HCT116 (cell line): Measurements from ENCODE around the gene FMO5. TPM values are rescaled to one million over a fixed set of nuclear protein-coding genes. Genes with fewer than 3 reads are reported as not detected.

Experiments
- ATAC-seq: fragments of 200-7000 bp; cut with Tn5 transposase; 2 replicates; pipeline ENCODE4 v1.9.1; 2020; ENCODE audit warnings: mild to moderate bottlenecking, moderate library complexity
- BruUV-seq: library from RNA; stranded (reverse); fragments of 400-500 nt; replicated peaks from 2 replicates; lab custom pipeline; 2021; lab: Mats Ljungman, UMichigan
- CTCF ChIA-PET: fragments of 300-600 bp; sonication (Branson Sonifier 250); formaldehyde crosslinking; loops from one replicate; lab custom pipeline; 2021; ENCODE audit warnings: antibody characterized with exemption; lab: Charles Lee
- POLR2A ChIA-PET: fragments of 300-600, 350-600 bp; sonication (Branson Sonifier 250); formaldehyde crosslinking; loops from one replicate; lab custom pipeline; 2021; ENCODE audit warnings: antibody characterized with exemption; lab: Charles Lee
- RAD21 ChIA-PET, 2 experiments: fragments of 300-600 bp; sonication (Branson Sonifier 250); formaldehyde crosslinking; loops; one replicate each; lab custom pipeline; 2023; ENCODE audit warnings: low total read pairs in 2 of 2; ENCODE audit not compliant: uncharacterized antibody in 2 of 2, unreplicated experiment in 2 of 2, low non-redundant PET in 1 of 2; lab: Charles Lee
- DNase-seq: peaks from one replicate; pipeline ENCODE4 v3.0.0-alpha.2; 2010; ENCODE audit warnings: low read depth, low spot score
- H2AFZ ChIP-seq: fragments of 200-600 bp; shearing (Covaris generic), sonication (generic); 2 replicates; pipeline ENCODE4 v1.6.1; 2017; ENCODE audit warnings: low read depth, mixed run types, mixed read lengths, antibody characterized with exemption, low read length; ENCODE audit not compliant: poor library complexity, severe bottlenecking
- H3K27ac ChIP-seq: 2 replicates; pipeline ENCODE4 v1.5.1; 2012; ENCODE audit warnings: low read depth, low read length
- H3K27me3 ChIP-seq: fragments of 200-600 bp; sonication (generic); 2 replicates; pipeline ENCODE4 v1.6.1; 2016; ENCODE audit warnings: mixed run types, low read length, mixed read lengths; ENCODE audit not compliant: insufficient read depth
- H3K36me3 ChIP-seq, 2 experiments: fragments of 200-500 bp in 1 of 2; fragments of 200-600 bp in 1 of 2; sonication (Bioruptor generic) in 1 of 2; sonication (generic) in 1 of 2; 2 replicates each; pipeline versions ENCODE4 v1.5.1 to v1.6.1; 2014 to 2016; ENCODE audit warnings: low read length in 2 of 2, inconsistent platforms in 1 of 2, mixed read lengths in 1 of 2, mixed run types in 1 of 2; ENCODE audit not compliant: insufficient read depth in 2 of 2, control insufficient read depth in 1 of 2
- H3K4me1 ChIP-seq, 2 experiments: fragments of 200-600 bp in 1 of 2; sonication (generic) in 1 of 2; 2 replicates each; pipeline versions ENCODE4 v1.5.1 to v1.6.1; 2012 to 2017; ENCODE audit warnings: low read length in 2 of 2, inconsistent platforms in 1 of 2, mild to moderate bottlenecking in 1 of 2, mixed read lengths in 1 of 2, mixed run types in 1 of 2, moderate library complexity in 1 of 2; ENCODE audit not compliant: insufficient read depth in 2 of 2, control insufficient read depth in 1 of 2
- H3K4me2 ChIP-seq: fragments of 200-600 bp; sonication (generic); 2 replicates; pipeline ENCODE4 v1.6.1; 2017; ENCODE audit warnings: mixed run types, low read length, mixed read lengths
- H3K4me3 ChIP-seq, 2 experiments: fragments of 200-600 bp in 1 of 2; sonication (generic) in 1 of 2; replicated peaks in 1 of 2; 2 replicates each; pipeline ENCODE4 v1.5.1; 2011 to 2016; ENCODE audit warnings: low read length in 2 of 2, control low read depth in 1 of 2, low read depth in 1 of 2, mild to moderate bottlenecking in 1 of 2, mixed read lengths in 1 of 2, mixed run types in 1 of 2
- H3K79me2 ChIP-seq: fragments of 200-600 bp; sonication (generic); 2 replicates; pipeline ENCODE4 v1.6.1; 2017; ENCODE audit warnings: mild to moderate bottlenecking, mixed run types, low read length, moderate library complexity, mixed read lengths; ENCODE audit not compliant: insufficient read depth
- H3K9ac ChIP-seq: fragments of 200-600 bp; sonication (generic); 2 replicates; pipeline ENCODE4 v1.6.1; 2016; ENCODE audit warnings: low read length, mixed read lengths
- H3K9me2 ChIP-seq: fragments of 200-600 bp; sonication (generic), shearing (Covaris generic); 2 replicates; pipeline ENCODE4 v1.6.1; 2017; ENCODE audit warnings: mixed run types, mild to moderate bottlenecking, moderate library complexity; ENCODE audit not compliant: insufficient read depth
- H3K9me3 ChIP-seq, 2 experiments: fragments of 200-500 bp in 1 of 2; fragments of 200-600 bp in 1 of 2; sonication (Bioruptor generic) in 1 of 2; sonication (generic) in 1 of 2; 2 replicates each; pipeline ENCODE4 v1.6.1; 2014 to 2017; ENCODE audit warnings: low read length in 2 of 2, mixed read lengths in 2 of 2, inconsistent platforms in 1 of 2, low read depth in 1 of 2, mild to moderate bottlenecking in 1 of 2, mixed run types in 1 of 2, moderate library complexity in 1 of 2; ENCODE audit not compliant: control insufficient read depth in 1 of 2, insufficient read depth in 1 of 2
- H4K20me1 ChIP-seq: fragments of 200-600 bp; sonication (generic), shearing (Covaris generic); 2 replicates; pipeline ENCODE4 v1.6.1; 2017; ENCODE audit warnings: mixed run types, mild to moderate bottlenecking, moderate library complexity; ENCODE audit not compliant: insufficient read depth
- CTCF ChIP-seq, 3 experiments: fragments of 200-600 bp in 1 of 3; sonication (generic) in 1 of 3; IDR thresholded peaks in 2 of 3; conservative IDR thresholded peaks in 1 of 3; 2 replicates each; pipeline ENCODE4 v1.5.1; 2012 to 2017; ENCODE audit warnings: low read depth in 2 of 3, low read length in 2 of 3, antibody characterized with exemption in 1 of 3, borderline replicate concordance in 1 of 3, control low read depth in 1 of 3, mild to moderate bottlenecking in 1 of 3, mixed read lengths in 1 of 3, mixed run types in 1 of 3, moderate library complexity in 1 of 3; ENCODE audit not compliant: insufficient read depth in 1 of 3
- EGR1 ChIP-seq: IDR thresholded peaks from 2 replicates; pipeline ENCODE4 v1.6.1; 2012; ENCODE audit warnings: low read depth
- ELF1 ChIP-seq: IDR thresholded peaks from 2 replicates; pipeline ENCODE4 v1.6.1; 2012; ENCODE audit warnings: low read depth, borderline replicate concordance
- EZH2phosphoT487 ChIP-seq: fragments of 200-600 bp; IDR thresholded peaks from 2 replicates; pipeline ENCODE4 v1.6.1; 2018; ENCODE audit warnings: antibody characterized with exemption, borderline replicate concordance
- POLR2AphosphoS5 ChIP-seq: IDR thresholded peaks from 2 replicates; pipeline ENCODE4 v1.6.1; 2011; ENCODE audit warnings: mild to moderate bottlenecking, low read depth, low read length, moderate library complexity
- RAD21 ChIP-seq: IDR thresholded peaks from 2 replicates; pipeline ENCODE4 v1.6.1; 2012; ENCODE audit warnings: low read depth, mild to moderate bottlenecking
- REST ChIP-seq: IDR thresholded peaks from 2 replicates; pipeline ENCODE4 v1.6.1; 2012; ENCODE audit warnings: low read depth
- SRF ChIP-seq: IDR thresholded peaks from 2 replicates; pipeline ENCODE4 v1.6.1; 2012; ENCODE audit warnings: low read depth
- TCF7L2 ChIP-seq: IDR thresholded peaks from 2 replicates; pipeline ENCODE4 v1.7.0; 2011; ENCODE audit warnings: borderline replicate concordance, inconsistent platforms; ENCODE audit not compliant: insufficient read depth, insufficient read length; ENCODE audit errors: extremely low read depth
- ZBTB33 ChIP-seq: IDR thresholded peaks from 2 replicates; pipeline ENCODE4 v1.6.1; 2011; ENCODE audit warnings: mild to moderate bottlenecking, low read length, moderate library complexity; ENCODE audit not compliant: insufficient replicate concordance; ENCODE audit errors: extremely low read depth
- ZFX ChIP-seq: fragments of 450-650 bp; IDR thresholded peaks from 2 replicates; pipeline ENCODE4 v1.6.1; 2017
- ZNF274 ChIP-seq: fragments of 200-500 bp; sonication (Bioruptor generic); IDR thresholded peaks from 2 replicates; pipeline ENCODE4 v1.6.1; 2014; ENCODE audit warnings: mild to moderate bottlenecking, low read depth, low read length, inconsistent platforms
- intact Hi-C: fragments of 100-400 bp; cut with micrococcal nuclease; formaldehyde crosslinking; loops from 2 replicates; pipeline ENCODE4 v1.10.0; 2022
- total RNA-seq: library from RNA; stranded (reverse); gene quantifications from one replicate; pipeline ENCODE4 v1.2.1, GENCODE V29; 2021; ENCODE audit not compliant: unreplicated experiment

FMO5 gene
- total RNA-seq, 1 experiment from 2014 or later = 0.27 TPM

- TF ChIP-seq REST (no peak), RAD21 (no peak), CTCF (IDR thresholded peaks at IDR 0.05 in 2 of 3, conservative IDR thresholded peaks at IDR 0.05 in 1 of 3; ENCODE audit: borderline replicate concordance in 1 of 3, insufficient read depth in 1 of 3, low read depth in 2 of 3, low read length in 2 of 3) (no peak), ZNF274 (no peak)
Observed at GRCh38 chr1:147202576-147202975, 22.6 kb downstream of the FMO5 start (continued).

GRCh38 chr1:147201786-147202185, 23.4 kb downstream of the FMO5 start:
- Histone ChIP-seq H3K4me3 (no peak overlapping the region), H2AFZ (no peak overlapping the region), H3K36me3 (no peaks in the 10 kb centered on the region), H4K20me1 (no peaks in the 10 kb centered on the region), H3K79me2 (no peaks in the 10 kb centered on the region), H3K4me1 (no peaks in the 10 kb centered on the region), H3K9me2 (no peaks in the 10 kb centered on the region), H3K4me2 (no peak overlapping the region), H3K9ac (no peak overlapping the region), H3K27me3 (no peaks in the 10 kb centered on the region), H3K9me3 (no peaks in the 10 kb centered on the region), H3K27ac (no peak overlapping the region)
- ChIA-PET RAD21 (no interaction called here), CTCF (no interaction called here), POLR2A (no interaction called here)
- BruUV-seq = no TSS peak
- ATAC-seq (no peak), DNase-seq (no peak)
- intact Hi-C loops = no loop called here
- TF ChIP-seq ELF1 (no peak), CTCF (IDR thresholded peaks at IDR 0.05 in 2 of 3, conservative IDR thresholded peaks at IDR 0.05 in 1 of 3; ENCODE audit: borderline replicate concordance in 1 of 3, insufficient read depth in 1 of 3, low read depth in 2 of 3, low read length in 2 of 3) (no peak), SRF (no peak), TCF7L2 (no peak), ZBTB33 (no peak), EGR1 (no peak), POLR2AphosphoS5 (no peak), EZH2phosphoT487 (no peak), ZFX (no peak)
